GM19395 (cell line): Measurements from ENCODE around the gene ARL15.
"Not testable (repeated sequence)": the region's sequence is repeated elsewhere in the genome, so short reads cannot be mapped to it uniquely, and the experiment has no call there.

Experiments used
- ATAC-seq: cut with Tn5 transposase; IDR thresholded peaks from one replicate; pipeline ENCODE4 v1.9.1; 2021; ENCODE audit warnings: mild to moderate bottlenecking, moderate library complexity; ENCODE audit not compliant: unreplicated experiment

ARL15 gene

GRCh38 chr5:54049144-54049543 lies 261.2 kb downstream of the ARL15 start:
- ATAC-seq: no peak

DNA sequence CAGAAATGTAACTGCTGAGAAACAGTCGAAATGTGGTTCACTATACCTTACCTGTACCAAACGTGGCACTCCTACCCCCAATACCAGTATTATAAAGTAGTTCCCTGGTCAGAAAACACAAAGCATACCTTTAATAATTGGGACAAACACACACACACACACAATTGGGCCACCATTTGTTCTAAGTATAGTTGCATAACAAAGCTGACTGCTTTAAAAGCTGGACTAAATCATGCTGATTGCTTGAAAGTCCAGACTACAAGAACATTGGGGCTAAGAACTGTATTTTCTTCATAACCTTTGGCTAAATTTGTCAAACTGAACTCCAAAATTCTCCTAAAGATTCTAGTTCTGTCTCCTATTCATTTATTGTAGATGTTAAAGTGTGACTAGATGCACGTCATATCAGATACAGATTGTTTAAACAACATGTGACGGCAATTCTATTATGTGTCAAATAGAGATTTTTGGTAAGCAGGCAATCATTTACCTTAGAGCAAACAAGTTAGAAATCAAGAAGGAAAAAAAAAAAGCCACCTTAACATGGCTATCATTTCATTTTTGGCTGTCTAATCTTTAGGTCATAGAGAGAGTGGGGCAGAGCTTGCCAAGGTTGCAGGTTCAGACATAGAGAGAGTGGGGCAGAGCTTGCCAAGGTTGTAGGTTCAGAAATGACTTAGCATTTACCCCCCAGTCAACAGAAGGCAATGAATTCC lies 265.1 kb downstream of the ARL15 start:
- ATAC-seq: no peak

GRCh38 chr5:54044276-54044675 lies 266.1 kb downstream of the ARL15 start:
- ATAC-seq: not testable (repeated sequence)

GRCh38 chr5:54040804-54041203 lies 269.6 kb downstream of the ARL15 start:
- no peak for ATAC-seq

GRCh38 chr5:54040018-54040417 lies 270.4 kb downstream of the ARL15 start:
- no peak for ATAC-seq

GRCh38 chr5:54037205-54037604 lies 273.2 kb downstream of the ARL15 start:
- ATAC-seq: no peak

DNA sequence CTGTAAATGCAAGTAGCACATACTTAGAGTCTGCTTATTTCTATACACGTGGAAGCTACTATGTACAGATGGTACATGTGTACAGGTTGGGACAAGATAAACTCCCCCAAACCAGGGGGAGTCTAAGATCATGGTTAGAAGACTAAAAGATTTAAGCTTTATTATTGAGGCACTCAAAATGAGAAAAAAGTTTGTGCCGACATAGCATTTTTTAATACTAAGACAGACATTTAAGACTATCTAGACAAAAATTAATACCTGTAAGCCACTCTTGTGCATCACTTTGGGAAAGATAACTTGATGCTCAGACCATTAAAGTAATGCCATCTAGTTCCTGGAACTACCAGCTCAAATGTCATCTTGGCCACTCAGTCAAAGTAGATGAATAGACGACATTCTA lies 279.4 kb downstream of the ARL15 start:
- no peak for ATAC-seq

GRCh38 chr5:54024466-54024865 lies 285.9 kb downstream of the ARL15 start:
- ATAC-seq: no peak

DNA sequence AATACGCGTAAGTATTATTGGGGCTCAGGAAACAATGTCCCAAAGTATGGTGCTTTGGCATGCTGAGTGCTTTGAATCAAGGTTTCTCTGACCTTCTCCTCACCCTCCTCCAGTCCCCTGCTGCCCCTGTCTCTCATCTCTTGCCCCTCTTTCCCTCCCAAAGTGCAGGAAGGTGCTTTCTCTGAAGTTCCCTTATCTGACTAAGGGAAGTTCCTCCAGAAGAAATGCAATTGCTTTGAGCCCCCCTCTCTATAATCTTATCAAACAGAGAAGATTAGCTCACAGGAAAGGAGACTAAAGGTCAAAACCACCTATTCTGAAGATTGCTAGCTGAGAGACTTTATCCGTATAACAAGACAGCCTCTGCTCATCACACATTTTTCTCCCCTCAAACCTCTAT lies 288.1 kb downstream of the ARL15 start:
- ATAC-seq: no peak

- no peak for ATAC-seq
Measured at GRCh38 chr5:54021431-54022164, 288.8 kb downstream of the ARL15 start.

GRCh38 chr5:54018438-54018837 lies 291.9 kb downstream of the ARL15 start:
- no peak for ATAC-seq

DNA sequence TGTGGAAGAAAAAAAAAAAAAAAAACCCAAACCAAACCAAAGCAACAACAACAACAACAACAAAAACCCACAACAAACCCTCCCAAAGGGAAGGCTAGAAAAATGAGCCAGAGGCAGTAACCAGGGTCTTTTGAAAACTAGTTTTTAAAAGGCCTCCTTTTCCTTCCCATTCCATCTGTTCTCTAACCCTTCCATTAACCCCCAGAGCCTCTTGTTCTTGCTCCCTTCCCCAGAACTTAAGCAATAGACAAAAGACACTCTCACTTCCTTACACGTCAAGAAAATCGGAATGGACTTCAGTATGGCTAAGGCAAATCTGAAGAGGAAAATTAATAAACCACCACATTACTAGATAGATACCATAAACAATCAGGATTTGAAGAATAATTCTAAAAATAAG lies 292.8 kb downstream of the ARL15 start:
- no peak for ATAC-seq

DNA sequence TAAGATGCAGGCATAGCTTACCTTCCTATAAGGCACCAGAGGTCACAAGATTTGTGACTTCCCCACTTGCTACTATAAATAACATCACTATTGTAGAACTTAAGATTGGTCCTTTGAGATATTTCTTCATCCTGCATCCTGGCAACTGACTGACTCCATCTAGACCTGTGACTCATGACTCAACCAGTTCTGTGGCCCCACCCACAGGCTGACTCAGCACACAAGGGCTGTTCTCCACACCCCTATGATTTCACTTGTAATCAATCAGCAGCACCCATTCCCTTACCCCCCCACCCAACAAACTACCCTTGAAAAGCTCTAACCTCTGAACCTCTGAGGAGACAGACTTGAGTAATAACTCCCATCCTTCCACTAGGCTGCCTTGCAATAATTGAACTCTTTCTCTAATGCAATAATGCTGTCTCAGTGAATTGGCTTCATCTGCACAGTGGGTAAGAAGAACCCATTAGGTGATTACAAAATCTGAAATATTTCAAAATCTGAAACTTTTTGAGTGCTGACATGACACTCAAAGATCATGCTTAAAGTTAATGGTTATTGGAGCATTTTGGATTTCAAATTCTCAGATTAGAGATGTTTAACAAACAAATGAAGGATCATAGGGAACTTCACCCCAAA lies 296.7 kb downstream of the ARL15 start:
- ATAC-seq: no peak

DNA sequence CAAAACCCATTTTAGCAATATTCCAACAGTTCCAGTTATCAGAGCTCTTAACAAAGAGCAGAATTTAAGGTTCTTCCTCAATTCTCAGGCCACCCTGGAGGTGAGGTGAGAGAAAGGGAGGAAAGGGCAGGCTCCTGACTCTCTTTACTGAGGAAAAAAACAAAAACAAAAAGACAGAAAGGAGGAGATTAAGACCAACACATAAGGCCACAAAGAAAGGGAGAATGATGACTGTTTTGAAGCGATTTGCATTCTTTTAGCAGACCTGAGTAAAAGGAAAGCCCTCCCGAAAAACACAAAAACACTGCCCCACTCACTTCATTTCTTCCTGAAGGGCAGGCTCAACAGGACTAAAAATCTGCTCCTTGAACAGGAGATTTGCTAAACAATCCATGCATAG lies 300.5 kb downstream of the ARL15 start:
- no peak for ATAC-seq

DNA sequence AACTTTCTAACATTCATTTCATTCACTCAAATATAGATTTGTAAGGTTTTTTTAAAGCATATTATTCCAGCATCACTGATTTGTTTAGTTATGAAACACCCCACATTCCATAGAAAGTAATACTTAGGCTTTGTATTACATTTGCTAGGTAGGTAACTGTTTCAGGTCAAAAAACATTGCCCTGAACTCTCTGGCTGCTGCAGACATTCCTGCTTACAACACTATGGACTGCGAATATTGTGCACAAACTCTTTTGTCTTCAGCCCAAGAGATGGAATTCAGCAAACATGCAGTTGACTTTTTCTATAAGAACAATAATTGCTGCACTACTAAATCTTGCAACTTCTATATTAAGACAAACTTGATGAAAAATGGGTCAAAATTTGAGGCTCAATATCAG lies 301.0 kb downstream of the ARL15 start:
- ATAC-seq: no peak

DNA sequence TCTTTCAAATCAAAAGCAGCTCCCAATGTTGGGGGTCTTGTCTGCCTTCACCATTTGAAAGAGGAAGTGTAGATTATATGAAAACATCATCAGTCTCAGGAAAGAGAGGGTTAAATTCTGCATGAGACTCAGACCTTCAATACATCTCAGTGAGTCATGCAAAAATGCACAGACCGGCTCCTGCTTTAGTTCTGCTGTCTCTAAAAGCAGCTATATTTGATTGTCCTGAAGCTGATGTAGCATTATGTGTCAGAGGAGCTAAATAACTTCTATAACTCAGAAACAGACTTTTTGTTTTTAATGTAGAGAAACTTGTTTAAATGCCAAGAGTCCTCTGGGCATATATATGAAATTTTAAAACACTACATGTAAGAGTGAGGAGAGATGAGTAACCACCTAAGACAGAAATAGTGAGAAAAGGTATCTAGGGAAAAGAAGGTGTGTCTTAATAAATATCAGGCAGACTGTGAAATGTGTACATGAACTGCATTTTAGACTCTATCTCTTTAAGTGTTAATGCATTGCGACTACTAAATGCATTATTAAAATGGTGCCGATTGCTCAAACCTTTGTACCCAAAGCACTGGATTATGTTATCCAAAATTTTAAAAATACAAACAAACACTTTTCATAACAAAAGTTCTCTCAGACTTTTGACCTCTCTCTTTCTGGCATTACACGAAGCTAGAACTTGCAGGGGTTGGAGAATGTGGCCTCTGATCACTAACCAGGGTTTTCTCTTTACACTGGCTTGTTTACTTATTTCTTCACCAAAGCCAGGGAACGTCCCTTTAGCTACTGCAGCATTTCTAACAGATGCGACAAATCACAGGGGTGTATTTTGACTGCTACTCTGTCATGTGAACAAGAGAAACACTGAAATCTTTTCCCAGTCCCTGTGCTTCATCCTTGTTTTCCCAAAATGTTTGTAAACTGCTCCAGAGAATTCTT lies 302.3 kb downstream of the ARL15 start:
- ATAC-seq: no peak

GRCh38 chr5:54004697-54005096 lies 305.7 kb downstream of the ARL15 start:
- ATAC-seq: no peak

DNA sequence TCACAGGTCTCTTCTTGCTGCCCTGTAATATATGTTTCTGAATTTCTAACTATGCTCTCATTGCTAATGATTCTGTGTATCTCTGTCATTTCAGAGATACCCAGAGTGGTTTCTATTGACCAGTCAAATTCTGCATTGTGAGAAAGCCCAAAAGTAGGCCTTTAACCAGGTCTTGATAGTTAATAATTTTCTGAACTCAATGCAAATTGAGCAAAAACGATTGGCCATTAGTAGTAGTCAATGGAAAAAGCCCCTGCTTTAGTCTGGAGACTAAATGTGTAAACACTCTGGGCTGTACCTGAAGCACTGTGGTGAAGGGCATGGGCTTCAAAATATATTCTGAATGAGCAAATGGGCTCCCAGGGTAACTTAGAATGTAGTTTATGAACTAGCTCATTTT lies 307.6 kb downstream of the ARL15 start:
- no peak for ATAC-seq

- no peak for ATAC-seq
Measured at GRCh38 chr5:54001976-54002775, 308.2 kb downstream of the ARL15 start.

DNA sequence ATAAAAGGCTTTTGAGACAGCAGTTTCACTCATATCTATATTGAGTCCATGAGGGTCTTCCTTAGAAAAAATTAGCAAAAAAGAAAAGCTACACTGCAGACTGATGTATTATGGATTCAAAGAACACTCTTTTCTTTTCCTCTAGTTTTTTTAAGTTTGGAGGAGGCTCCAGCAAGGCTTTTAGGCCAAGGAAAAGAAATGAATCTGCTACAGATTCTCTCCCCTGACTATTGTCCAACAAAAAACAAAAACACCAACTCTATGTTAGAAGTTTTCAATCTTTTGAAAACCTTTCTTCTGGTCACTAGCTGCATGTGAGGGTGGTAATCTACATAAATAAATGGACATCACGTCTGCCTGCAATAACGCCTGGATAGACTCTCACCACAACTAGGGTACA lies 310.4 kb downstream of the ARL15 start:
- no peak for ATAC-seq
